ENCODE data around the gene RASGRF1.

Gene RASGRF1

DNA sequence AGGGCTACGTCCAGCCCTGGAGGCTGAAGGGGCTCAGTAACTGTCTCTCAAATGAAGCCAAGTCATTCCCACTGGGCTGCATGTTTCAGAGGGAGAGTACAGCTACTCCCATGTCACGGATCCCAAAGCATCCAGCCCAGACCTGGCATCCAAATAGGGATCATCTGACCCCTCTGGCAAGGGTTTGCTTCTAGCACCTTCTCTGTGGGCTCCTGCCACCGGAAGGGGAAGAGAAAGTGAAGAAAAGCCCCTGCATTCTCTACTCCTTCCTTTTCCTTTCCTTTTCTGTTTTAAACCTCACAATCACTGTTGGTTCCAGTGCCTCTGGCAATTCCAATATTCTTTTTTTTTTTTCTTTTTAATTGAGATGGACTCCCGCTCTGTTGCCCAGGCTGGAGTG is 81.2 kb downstream of the RASGRF1 start:
- no peak overlapping the region for H3K9ac ChIP-seq (ENCODE audit: insufficient read length)
- H3K9me3 ChIP-seq (ENCODE audit: low read depth, low read length), result no peaks in the 10 kb centered on the region
- no peak for DNase-seq (ENCODE audit: low read depth, low spot score)
- H3K4me3 ChIP-seq, result no peak overlapping the region
- H3K36me3 ChIP-seq (ENCODE audit: insufficient read depth, low read length), result no peaks in the 10 kb centered on the region
- no peak for TF ChIP-seq POLR2AphosphoS5 (IDR thresholded peaks at IDR 0.05; ENCODE audit: borderline replicate concordance, low read depth, low read length)
- TF ChIP-seq EZH2 (IDR thresholded peaks at IDR 0.05), result no peak
- no peak for TF ChIP-seq FOXP2 (optimal IDR thresholded peaks at IDR 0.05; ENCODE audit: control extremely low read depth, extremely low read length, insufficient read depth)
- no peak overlapping the region for H3K27ac ChIP-seq

GRCh38 chr15:79008659-79009058 is 81.9 kb downstream of the RASGRF1 start:
- H3K4me3 ChIP-seq, result no peak overlapping the region
- H3K36me3 ChIP-seq (ENCODE audit: insufficient read depth, low read length), result no peaks in the 10 kb centered on the region
- H3K27ac ChIP-seq, result no peak overlapping the region
- DNase-seq (ENCODE audit: low read depth, low spot score), result no peak
- H3K9ac ChIP-seq (ENCODE audit: insufficient read length), result no peak overlapping the region
- no peaks in the 10 kb centered on the region for H3K9me3 ChIP-seq (ENCODE audit: low read depth, low read length)
- TF ChIP-seq POLR2AphosphoS5 (IDR thresholded peaks at IDR 0.05; ENCODE audit: borderline replicate concordance, low read depth, low read length) (no peak), FOXP2 (optimal IDR thresholded peaks at IDR 0.05; ENCODE audit: control extremely low read depth, extremely low read length, insufficient read depth) (no peak), EZH2 (IDR thresholded peaks at IDR 0.05) (no peak)

DNA sequence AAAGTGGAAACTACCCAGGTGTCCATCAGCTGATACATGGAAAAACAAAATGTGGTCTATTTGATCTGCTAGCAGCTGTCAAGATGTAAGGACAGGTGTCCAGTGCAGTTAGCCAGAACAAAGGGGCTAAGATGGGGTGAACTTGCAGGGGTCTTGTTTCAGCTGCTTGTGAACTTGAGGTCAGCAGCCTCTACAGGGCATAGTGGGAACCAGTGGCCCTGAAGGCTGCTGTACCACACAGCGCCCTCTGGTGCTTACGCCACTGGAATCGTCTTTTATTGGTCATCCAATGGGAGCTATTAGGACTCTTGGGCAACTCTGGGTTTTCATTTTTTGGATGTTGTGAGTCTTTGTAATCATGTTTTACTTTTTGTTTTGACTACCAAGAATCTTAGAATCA is 83.5 kb downstream of the RASGRF1 start:
- no peak overlapping the region for H3K27ac ChIP-seq
- no peak for DNase-seq (ENCODE audit: low read depth, low spot score)

DNA sequence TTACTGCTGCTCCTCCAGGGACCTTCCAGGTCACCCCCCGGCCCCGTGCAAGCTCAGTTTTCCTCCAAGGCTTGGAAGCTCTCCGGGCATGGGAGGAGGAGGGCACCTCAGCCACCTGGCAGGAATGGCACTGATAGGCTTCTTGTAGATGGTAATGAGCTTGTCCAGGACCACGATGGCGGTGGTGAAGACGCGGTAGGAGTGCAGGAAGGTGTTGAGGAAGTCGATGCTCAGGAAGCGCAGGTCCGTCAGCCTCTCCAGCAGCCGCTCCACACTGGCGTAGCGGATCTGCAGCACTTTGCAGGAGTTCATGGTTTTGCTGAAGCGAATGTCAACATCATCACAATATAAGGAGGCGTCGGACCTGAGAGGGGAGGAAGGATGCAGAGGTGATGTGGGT is 84.5 kb downstream of the RASGRF1 start:
- Histone ChIP-seq H3K9me3 (ENCODE audit: low read depth, low read length) (no peaks in the 10 kb centered on the region), H3K4me3 (no peak overlapping the region), H3K27ac (no peak overlapping the region), H3K36me3 (ENCODE audit: insufficient read depth, low read length) (no peaks in the 10 kb centered on the region), H3K9ac (ENCODE audit: insufficient read length) (no peak overlapping the region)
- DNase-seq (ENCODE audit: low read depth, low spot score), result no peak
- no peak for TF ChIP-seq FOXP2 (optimal IDR thresholded peaks at IDR 0.05; ENCODE audit: control extremely low read depth, extremely low read length, insufficient read depth)
- no peak for TF ChIP-seq EZH2 (IDR thresholded peaks at IDR 0.05)
- TF ChIP-seq POLR2AphosphoS5 (IDR thresholded peaks at IDR 0.05; ENCODE audit: borderline replicate concordance, low read depth, low read length), result no peak

More for the DNA sequence above, 83.5 kb downstream of the RASGRF1 start:
- H3K9me3 ChIP-seq (ENCODE audit: low read depth, low read length), result no peaks in the 10 kb centered on the region
- no peak overlapping the region for H3K9ac ChIP-seq (ENCODE audit: insufficient read length)
- H3K36me3 ChIP-seq (ENCODE audit: insufficient read depth, low read length), result no peaks in the 10 kb centered on the region
- no peak for TF ChIP-seq EZH2 (IDR thresholded peaks at IDR 0.05)
- TF ChIP-seq FOXP2 (optimal IDR thresholded peaks at IDR 0.05; ENCODE audit: control extremely low read depth, extremely low read length, insufficient read depth), result no peak
- no peak for TF ChIP-seq POLR2AphosphoS5 (IDR thresholded peaks at IDR 0.05; ENCODE audit: borderline replicate concordance, low read depth, low read length)
- H3K4me3 ChIP-seq, result no peak overlapping the region

GRCh38 chr15:79004336-79004735 is 86.2 kb downstream of the RASGRF1 start:
- H3K9ac ChIP-seq (ENCODE audit: insufficient read length), result no peak overlapping the region
- TF ChIP-seq FOXP2 (optimal IDR thresholded peaks at IDR 0.05; ENCODE audit: control extremely low read depth, extremely low read length, insufficient read depth), result no peak
- TF ChIP-seq POLR2AphosphoS5 (IDR thresholded peaks at IDR 0.05; ENCODE audit: borderline replicate concordance, low read depth, low read length), result no peak
- TF ChIP-seq EZH2 (IDR thresholded peaks at IDR 0.05), result no peak
- no peaks in the 10 kb centered on the region for H3K9me3 ChIP-seq (ENCODE audit: low read depth, low read length)
- H3K4me3 ChIP-seq, result no peak overlapping the region; the same call in 1 of the 2 replicates
- no peak overlapping the region for H3K27ac ChIP-seq
- no peaks in the 10 kb centered on the region for H3K36me3 ChIP-seq (ENCODE audit: insufficient read depth, low read length)
- DNase-seq (ENCODE audit: low read depth, low spot score), result no peak

DNA sequence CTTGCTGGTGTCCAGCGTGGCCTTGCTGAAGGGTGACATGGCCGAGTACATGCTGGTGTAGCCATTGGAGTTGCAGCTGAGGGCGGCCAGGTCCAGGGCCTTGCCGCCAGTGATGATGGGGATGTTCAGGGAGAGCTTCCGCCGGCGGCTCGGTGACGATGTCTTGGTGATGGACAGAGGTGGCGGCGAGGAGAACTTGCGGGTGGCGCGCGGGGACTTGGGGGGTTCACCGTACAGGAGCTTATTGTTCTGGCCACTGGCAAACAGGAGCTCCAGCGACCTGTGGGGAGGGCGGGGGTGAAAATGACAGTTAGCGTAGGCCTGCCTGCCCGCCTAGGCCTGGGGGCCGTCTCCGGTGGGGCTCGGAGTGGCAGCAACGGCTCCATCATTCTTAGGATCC is 86.7 kb downstream of the RASGRF1 start:
- no peak overlapping the region for H3K9ac ChIP-seq (ENCODE audit: insufficient read length)
- no peak overlapping the region for H3K4me3 ChIP-seq
- H3K27ac ChIP-seq, result no peak overlapping the region
- no peaks in the 10 kb centered on the region for H3K36me3 ChIP-seq (ENCODE audit: insufficient read depth, low read length)
- H3K9me3 ChIP-seq (ENCODE audit: low read depth, low read length), result no peaks in the 10 kb centered on the region
- TF ChIP-seq EZH2 (IDR thresholded peaks at IDR 0.05), result no peak
- TF ChIP-seq POLR2AphosphoS5 (IDR thresholded peaks at IDR 0.05; ENCODE audit: borderline replicate concordance, low read depth, low read length), result no peak
- TF ChIP-seq FOXP2 (optimal IDR thresholded peaks at IDR 0.05; ENCODE audit: control extremely low read depth, extremely low read length, insufficient read depth), result no peak
- DNase-seq (ENCODE audit: low read depth, low spot score), result no peak

DNA sequence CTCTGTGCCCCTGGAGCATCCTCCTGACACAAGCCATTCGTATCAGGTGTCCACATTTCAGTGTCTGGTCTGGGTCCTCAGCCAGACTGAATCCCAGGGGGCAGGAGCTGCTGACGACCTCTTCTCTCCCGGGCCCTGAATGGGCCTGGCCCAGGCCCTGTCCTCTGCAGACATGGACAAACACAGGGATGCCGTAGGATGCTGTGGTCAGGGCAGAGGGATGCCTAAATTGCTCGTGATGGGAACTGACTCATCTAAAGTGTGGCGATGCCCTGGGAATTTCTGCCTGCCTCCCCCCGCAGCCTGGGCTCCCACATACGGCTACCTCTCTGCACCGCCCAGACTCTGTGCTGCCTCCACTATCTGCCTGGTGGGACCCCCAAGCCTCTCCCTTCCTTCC is 87.3 kb downstream of the RASGRF1 start:
- TF ChIP-seq FOXP2 (optimal IDR thresholded peaks at IDR 0.05; ENCODE audit: control extremely low read depth, extremely low read length, insufficient read depth) (no peak), POLR2AphosphoS5 (IDR thresholded peaks at IDR 0.05; ENCODE audit: borderline replicate concordance, low read depth, low read length) (no peak), EZH2 (IDR thresholded peaks at IDR 0.05) (no peak)
- H3K9ac ChIP-seq (ENCODE audit: insufficient read length), result no peak overlapping the region
- H3K4me3 ChIP-seq, result no peak overlapping the region
- H3K36me3 ChIP-seq (ENCODE audit: insufficient read depth, low read length), result no peaks in the 10 kb centered on the region
- no peaks in the 10 kb centered on the region for H3K9me3 ChIP-seq (ENCODE audit: low read depth, low read length)
- H3K27ac ChIP-seq, result no peak overlapping the region
- no peak for DNase-seq (ENCODE audit: low read depth, low spot score)

DNA sequence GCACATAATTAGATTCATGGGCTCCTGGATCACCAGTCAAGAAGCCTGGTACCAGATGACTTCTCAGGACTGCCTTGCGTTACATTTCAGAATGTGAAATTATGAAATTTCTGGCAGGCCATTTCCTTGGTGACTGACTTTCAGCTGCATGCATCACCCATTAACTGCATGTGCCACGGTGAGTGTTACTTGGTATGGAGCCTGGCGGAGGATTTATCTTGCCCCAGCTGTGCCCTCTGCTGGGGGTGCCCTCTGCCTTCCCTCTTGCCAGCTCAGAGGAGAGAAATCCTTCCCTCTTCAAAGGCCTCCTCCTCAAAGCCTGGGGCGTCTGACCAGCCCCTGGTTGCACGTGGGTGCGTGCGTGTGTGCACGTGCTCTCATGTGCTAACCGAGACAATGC is 88.0 kb downstream of the RASGRF1 start:
- DNase-seq (ENCODE audit: low read depth, low spot score), result no peak
- Histone ChIP-seq H3K9ac (ENCODE audit: insufficient read length) (no peak overlapping the region), H3K9me3 (ENCODE audit: low read depth, low read length) (no peaks in the 10 kb centered on the region), H3K27ac (no peak overlapping the region), H3K4me3 (no peak overlapping the region), H3K36me3 (ENCODE audit: insufficient read depth, low read length) (no peaks in the 10 kb centered on the region)
- TF ChIP-seq FOXP2 (optimal IDR thresholded peaks at IDR 0.05; ENCODE audit: control extremely low read depth, extremely low read length, insufficient read depth) (no peak), EZH2 (IDR thresholded peaks at IDR 0.05) (no peak), POLR2AphosphoS5 (IDR thresholded peaks at IDR 0.05; ENCODE audit: borderline replicate concordance, low read depth, low read length) (no peak)

DNA sequence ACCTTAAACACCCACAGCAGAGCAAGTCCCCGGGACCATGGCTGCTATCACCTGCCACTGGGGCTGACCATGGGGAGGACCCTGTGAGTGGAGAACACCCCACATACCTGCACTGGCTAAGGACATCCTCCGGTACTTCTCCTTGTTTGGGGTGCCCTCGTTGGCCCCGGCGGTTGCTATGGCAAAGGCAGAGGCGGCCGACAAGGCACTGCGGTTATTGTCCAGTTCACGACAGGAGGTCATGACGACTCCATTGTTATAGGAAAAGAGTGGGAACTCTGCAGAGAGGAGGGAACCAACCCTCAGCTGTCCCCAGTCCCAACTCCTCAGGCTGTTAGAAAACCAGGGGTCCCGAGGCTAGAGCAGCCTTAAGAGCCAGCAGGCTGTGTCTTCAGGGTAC is 90.9 kb downstream of the RASGRF1 start:
- H3K4me3 ChIP-seq, result no peak overlapping the region
- DNase-seq (ENCODE audit: low read depth, low spot score), result no peak
- H3K27ac ChIP-seq, result no peak overlapping the region
- TF ChIP-seq FOXP2 (optimal IDR thresholded peaks at IDR 0.05; ENCODE audit: control extremely low read depth, extremely low read length, insufficient read depth), result no peak
- no peak for TF ChIP-seq EZH2 (IDR thresholded peaks at IDR 0.05)
- TF ChIP-seq POLR2AphosphoS5 (IDR thresholded peaks at IDR 0.05; ENCODE audit: borderline replicate concordance, low read depth, low read length), result no peak
- H3K9me3 ChIP-seq (ENCODE audit: low read depth, low read length), result no peaks in the 10 kb centered on the region
- no peaks in the 10 kb centered on the region for H3K36me3 ChIP-seq (ENCODE audit: insufficient read depth, low read length)
- H3K9ac ChIP-seq (ENCODE audit: insufficient read length), result no peak overlapping the region

Measured in SK-N-MC (cell line).